IPS DF 19.7 (cell line): Measurements from ENCODE around the gene CACNB2.

ENCODE experiments used
- DNase-seq: peaks from one replicate; pipeline ENCODE4 v3.0.0-alpha.2; 2013; ENCODE audit warnings: low read depth, low spot score

CACNB2 gene

DNA sequence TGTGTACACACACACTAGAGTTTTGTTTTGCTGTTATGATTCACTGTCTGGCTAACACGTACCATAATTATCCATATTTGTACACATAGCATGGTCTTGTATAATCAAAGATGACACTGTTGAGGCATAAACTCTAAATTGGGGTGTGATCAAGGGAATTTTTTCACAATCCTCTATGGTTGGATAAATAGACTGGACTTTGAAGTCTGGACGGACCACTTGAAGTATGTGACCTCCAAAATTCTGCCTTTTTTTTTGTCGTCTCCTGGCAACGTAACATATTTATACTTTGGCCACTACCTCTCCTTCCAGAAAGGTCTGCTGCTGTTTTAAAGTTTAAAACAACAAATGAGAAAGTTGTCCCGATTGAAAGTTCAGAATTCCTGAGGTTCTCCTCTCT lies 193.4 kb downstream of the CACNB2 start:
- DNase-seq = no peak

DNA sequence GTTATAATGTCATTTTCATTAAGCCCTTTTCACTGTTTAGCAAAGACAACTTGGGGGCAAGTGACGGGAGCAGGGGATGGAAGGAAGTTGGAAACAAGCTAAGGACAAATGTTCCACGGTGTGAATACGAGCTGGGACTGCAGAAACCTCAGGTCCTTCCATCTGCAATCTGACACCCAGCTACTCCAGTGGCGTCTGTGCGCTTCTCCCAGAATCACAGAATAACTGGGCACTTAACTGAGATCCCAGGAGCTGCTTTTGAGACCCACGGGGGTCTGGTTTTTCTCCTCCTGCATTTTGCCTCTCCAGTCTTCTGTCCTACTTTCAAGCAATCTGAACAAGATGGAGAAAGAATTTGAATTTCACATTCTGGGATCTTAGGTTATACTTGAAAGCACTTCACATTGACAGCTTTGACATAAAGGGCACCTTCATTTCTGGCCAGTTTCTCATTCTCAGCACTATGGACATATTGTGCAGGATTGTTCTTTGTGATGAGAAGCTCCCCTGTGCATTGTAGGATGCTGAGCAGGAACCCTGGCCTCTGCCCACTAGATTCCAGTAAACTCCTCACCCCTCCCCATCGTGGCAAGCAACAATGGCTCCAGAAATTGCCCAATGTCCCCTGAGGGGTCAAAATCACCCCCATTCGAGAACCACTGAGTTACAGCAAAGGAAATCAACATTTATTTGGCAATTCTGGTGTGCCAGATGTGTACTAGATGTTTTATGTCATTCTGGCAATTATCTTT lies 194.1 kb downstream of the CACNB2 start:
- DNase-seq = no peak

DNA sequence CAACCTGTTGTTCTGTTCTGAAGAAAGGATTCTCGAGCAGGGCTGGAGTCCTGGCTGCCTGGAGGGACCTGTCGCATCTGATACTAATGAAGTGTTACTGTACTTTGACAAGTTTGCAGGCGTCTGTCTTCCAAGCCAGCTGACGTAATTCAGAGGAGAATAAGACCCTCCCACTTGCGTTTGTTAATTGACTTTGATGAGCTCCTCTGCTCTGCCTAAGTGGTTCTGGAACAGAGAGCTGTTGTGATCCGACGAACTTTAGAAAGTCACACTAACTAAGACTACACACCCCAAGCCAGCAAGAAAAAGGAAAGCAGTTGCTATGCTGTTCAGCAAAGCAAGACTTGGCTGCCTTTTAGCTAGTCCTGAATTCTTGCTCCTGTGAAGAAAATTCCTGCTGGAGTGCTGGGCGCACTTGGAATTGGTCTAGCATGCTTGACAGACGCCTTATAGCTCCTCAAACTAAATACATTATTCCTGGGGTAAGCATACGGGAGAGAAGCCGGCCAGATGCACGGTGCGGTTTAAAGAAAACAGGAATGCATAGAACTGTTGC lies 200.3 kb downstream of the CACNB2 start:
- no peak for DNase-seq

DNA sequence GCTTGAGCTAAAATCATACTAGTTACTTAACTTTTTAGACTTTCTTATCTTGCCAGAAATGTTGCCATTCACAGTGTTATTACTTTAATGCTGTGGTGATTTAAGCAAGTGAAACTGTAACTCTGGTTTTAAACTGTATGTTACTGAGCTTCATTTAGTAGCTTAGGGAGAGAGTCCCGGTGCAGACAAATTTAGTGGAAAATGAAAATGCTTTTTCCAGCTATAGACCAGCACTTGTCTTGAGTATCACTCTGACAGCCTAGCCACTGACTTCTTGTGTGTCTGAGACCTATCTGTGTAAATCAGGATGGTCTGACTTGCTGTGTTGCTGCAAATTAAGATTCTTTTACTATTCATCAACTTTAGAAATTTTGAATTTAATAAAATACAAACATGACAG lies 200.8 kb downstream of the CACNB2 start:
- no peak for DNase-seq

DNA sequence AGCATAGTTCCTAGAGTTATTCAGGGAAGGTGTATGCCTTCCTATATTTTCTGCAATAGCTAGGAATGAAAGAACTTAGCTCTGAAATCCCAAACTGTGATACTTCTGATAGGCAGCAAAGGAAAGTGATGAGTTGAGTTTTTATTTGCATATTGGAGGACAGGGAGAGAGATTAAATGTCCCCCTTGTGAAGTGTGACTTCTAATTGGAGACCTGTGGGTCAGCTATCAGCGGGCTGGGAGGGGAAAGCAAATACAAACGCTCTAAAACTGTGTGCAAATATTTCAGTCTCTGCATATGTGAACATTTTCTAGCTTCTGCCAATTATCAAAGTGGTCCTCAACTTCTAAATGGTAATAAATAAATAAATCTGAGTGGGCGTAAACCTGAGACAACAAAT lies 203.3 kb downstream of the CACNB2 start:
- DNase-seq = no peak

DNA sequence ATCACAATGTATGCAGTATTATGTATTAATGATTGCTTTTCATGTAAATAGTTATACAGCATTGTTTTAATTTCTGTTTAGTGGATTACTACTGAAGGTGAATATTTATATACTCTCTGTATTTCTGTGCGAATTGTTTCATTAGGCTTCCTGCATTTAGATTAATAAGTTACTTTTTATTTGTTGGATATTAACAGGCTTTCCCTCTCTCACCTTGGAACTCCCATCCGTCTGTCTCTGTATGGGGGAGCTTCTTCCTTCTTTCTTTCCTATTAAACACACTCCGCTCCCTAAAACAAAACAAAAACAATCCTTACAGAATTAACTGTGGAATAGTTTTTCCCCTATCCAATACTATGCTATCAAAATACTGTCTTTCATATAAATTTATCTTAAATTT lies 205.1 kb downstream of the CACNB2 start:
- no peak for DNase-seq

DNA sequence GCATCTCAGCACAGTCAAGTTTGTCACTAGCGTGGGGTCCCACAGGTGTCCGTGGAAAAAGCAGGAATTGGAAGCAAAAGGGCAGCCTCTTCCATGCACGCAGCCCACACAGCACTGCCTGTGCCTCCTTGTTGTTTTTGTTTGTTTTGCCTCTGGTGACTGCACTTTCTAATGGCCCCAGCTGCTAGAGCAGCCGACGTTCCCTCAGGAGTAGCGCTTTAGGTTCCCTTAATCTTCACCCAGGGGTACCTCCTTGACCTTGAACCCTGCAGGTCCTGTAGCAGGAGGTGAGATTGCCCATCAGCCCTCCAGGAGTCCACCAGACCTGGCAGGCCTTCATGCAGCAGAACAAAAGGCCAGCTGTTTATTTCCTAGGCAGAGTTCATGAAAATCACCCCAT lies 210.1 kb downstream of the CACNB2 start:
- DNase-seq = no peak

DNA sequence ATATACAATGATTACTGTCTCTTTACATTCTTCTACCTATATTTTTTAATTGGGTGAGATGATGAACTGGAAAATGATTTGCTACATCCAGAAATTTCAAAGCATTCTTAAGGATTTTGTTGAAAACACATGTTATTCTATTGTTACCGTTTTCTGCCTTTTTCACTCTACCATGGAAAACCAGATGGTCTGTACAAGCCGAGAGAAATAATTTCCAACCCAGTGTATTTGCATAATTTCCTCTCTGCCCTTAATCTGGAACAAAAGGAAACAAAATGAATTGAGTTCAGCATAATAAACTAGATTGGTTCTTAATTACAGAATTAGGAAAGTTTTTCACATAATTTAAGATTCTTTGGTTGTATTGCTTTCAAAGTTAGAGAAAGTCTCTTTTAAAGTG lies 211.2 kb downstream of the CACNB2 start:
- no peak for DNase-seq

DNA sequence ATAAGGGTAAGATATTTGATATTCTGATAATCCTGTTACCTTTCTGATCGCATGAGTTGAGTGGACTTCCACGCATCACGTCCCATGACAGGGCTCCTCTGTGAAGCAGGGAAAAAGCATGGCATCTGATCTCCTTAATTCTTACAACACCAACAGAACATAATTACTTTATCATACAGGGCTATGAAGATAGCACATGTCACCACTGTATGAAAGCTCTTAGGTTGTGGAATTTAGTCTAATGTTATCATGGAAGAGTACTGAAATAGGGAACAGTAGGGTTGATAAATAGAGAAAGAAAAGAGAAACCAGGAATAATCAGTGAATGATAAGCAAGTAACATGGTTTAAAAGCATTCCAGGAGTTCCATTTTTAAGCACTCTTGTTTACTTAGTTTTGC lies 212.0 kb downstream of the CACNB2 start:
- no peak for DNase-seq

DNA sequence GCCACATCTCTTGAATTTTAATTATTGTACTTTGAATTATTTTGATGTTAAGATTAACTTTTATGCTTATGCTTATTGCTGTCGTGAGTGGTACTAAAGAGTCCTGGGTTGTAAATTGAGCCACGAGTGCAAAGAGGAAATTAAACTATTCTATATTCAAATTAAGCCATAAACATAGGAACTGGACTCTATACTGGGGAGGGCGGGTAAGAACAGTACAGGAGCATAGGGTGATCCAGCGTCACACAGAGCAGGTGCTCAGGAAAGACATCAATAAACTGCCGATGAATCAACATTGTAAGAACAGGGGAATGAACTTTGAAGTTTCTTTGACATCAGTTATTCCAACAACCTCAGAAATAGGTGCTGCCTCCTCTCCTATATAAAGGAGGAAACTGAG lies 219.6 kb downstream of the CACNB2 start:
- DNase-seq = no peak

DNA sequence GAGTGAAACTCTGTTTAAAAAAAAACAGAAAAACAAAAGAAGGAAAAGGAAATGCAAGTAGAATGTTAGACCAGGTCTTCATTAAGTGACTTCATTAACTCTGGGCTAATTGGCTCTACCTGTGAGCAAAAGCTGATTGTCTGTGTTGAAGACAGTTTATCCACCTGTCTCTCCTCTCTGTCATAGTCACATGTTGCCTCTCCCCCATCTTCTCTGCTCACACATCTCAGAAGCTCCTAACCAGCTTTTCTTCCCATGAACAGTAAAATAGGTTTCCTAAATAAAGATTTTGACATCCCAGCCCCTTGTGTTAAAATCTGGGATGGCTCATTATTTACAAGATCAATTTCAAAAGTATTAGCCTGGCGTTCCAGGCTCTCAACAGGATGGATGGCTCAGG lies 222.7 kb downstream of the CACNB2 start:
- DNase-seq = no peak

DNA sequence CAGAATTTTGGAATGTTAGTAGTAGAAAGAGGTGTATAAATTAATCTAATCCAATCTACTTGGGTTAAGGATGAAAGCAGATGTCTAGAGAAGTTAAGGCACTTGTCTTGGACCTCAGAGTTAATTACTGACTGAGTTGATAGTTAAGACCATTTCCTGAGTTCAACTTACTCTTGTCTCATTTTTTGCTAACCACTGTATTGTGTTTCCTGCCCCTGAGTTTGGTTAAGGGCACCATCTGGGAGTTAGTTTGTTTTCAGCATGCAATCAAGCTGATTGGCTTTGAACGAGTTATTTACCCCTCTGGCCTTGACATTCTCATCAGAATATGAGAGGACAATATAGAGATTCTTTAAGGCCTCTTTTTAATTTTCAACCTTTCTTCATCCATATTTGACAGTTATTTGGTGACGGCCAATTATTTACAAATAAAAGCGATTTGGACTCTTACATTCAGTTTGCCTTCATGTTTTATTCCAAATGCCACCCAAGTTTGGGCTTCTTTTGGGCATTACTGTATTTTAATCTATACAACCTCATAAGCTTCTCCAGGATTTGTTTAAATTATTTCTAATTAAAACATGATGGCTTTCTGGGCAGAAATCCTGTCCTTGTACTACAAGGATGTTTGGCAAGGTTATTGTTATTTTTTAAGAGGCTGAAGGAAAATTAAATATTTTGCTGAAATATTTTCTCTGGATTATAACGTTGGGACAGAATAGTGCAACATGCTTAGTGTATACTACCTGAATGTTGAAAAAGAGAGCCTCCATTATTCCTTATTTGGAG lies 225.0 kb downstream of the CACNB2 start:
- DNase-seq = no peak

DNA sequence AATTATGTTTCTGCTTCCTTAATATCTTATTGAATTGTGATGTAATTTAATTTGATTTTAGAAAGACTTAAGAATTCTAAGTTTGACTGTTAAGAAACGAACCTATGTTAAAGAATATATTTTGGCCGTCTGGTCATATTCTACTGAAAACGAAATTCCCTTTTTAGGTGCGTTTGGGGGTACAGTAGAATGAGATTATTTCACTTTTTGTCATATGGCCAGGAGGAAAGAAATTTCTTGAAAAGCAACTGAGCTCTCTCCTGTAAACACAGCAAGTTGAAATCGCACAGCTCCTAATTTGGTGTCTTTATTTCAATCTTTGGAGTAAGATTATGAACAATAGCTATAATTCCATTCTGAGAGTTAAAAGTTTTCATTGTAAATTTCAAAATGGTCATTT lies 227.6 kb downstream of the CACNB2 start:
- no peak for DNase-seq

DNA sequence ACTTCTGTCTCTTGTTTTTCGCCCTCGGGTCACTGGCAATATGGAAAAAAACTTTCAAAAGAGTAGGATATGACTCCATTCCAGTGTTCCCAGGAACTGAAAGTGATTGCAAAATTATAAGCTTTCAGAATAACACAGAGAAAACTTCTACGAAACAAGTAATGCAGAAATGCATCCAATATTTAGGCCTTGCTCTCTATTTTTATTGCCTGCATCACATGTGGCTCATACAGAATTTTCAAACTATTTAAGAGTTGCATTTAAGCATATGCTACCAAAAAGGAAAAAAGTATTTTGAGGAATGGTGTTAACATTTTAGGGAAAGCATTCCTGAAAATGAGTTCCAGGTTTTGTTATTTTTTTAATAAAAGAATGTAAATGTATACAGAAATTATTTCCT lies 228.0 kb downstream of the CACNB2 start:
- no peak for DNase-seq

DNA sequence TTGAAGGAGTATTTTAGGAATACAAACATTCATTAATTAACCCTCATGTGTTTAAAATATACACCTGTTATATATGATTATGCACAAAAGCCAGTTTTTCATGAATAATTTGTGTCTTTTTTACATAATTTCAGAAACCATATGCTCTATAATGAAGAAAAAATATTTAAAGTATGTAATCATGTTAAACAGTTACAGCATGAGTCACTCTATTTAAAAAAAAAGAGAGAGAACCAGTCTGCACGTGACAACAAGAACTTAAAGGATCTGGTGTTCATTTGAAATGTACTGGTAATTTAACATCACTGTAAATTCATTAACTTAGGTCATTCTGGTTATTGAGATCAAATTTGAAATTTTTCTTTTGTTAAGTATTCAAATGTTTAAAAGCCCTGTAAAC lies 228.5 kb downstream of the CACNB2 start:
- DNase-seq = no peak

DNA sequence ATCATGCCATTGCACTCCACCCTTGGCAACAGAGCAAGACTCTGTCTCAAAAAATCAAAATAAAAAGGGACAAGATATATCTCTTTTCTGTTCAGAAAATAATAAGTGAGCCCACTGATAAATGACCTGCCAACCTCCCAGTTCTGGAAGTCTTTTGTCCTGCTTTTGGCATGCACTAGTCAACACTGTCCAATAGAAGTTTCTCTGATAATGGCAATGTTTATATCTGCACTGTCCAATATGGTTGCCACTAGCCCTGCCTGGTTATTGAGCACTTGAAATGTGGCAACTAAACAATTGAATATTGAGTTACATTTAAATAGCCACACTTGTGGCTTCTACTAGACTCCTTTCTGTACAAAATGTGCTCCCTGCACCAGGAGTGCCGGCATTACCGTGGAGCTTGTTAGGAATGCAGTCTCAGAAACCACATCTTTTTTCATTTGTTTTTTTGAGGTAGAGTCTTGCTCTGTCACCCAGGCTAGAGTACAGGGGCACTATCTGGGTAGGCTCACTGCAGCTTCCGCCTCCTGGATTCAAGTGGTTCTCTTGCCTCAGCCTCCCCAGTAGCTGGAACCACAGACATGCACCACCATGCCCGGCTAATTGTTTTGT lies 229.7 kb downstream of the CACNB2 start:
- DNase-seq = no peak

DNA sequence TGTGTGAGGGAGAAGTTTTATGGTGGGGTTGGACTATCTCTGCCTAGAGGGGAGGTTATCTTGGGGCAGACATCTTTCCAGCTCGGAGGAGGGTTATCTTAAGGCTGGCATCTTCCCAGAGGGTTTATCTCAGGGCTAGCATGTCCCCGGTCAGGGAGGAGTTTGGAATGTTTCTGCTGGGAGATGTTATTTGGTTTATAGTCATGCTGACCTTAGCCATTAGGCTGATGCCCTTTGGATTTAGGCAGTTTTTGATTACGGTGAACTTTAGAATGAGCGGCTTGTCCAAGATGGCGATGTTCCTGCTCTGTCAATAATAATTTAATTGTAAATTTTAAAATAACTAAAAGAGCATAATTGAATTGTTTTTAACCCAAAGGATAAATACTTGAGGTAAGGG lies 236.4 kb downstream of the CACNB2 start:
- no peak for DNase-seq

DNA sequence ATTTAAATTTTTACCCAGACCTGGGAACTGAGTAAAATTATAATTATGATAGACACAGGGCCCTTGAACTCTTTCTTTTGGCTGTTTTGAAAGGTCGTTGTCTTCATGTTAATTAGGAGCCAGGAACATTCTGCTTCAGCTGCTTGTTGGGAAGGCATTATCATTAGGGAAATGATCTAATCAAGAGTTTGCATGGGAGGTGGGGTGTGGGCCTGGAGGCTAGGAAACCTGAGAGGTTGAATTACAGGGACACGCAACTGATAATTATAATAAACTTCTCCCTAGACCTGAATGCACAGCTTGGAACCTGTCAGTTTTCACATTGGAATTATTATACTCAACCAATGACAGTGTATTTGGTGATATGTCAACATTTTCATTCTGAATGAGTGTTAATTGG lies 237.7 kb downstream of the CACNB2 start:
- DNase-seq = no peak

DNA sequence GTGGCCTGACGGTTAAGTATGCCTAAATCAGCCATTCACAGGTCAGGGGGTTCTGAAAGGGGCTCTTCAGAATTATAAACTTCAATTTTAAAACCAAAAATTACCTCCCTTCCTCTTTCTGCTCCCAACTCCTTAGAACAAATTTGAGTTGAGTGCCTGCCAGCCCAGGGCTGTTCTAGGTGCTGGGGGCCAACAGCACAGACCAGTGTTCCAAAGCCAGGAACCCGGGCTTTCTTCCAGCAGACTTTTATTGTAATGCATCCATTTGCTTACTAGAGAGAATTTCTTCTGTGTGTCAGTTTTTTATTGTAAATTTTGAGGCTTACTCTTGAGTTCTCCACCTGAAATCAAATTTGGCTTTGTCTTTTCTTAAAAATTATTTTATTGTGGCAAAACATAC lies 238.5 kb downstream of the CACNB2 start:
- DNase-seq = no peak

DNA sequence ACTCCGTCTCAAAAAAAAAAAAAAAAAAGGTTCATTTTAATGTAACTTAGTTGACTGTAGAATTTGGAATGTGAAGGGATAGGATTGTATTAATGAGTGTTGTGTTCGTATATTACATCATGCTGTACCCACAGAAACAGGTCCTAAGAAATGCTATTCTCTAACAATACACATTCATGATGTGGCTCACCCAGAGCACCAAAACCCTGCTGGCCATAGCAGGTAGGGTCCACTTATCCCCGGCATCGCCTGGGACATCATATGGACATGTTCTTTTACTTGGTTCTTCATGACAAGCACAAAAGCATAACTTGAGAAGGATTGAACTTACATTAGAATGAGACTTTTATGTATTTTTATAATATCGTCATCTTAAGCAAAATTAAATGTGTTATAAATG lies 241.5 kb downstream of the CACNB2 start:
- no peak for DNase-seq

DNA sequence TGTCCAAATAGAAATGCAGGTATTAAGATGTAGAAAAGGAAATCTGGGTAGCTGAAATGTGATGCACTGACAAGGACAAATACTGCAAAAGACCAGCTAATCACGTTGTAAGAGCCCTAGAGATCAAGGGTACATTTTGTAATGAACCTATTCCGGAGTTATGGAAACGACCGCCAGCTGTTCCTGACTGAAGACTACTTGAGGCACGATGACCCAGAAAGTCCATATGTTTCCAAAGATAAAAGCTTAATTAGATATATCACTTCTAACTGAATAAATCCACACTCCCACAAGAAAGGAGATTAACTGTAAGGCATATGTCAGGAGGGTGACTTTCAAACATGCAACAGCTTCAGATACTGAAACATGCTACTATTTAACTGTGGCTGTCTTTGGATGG lies 257.7 kb downstream of the CACNB2 start:
- no peak for DNase-seq

DNA sequence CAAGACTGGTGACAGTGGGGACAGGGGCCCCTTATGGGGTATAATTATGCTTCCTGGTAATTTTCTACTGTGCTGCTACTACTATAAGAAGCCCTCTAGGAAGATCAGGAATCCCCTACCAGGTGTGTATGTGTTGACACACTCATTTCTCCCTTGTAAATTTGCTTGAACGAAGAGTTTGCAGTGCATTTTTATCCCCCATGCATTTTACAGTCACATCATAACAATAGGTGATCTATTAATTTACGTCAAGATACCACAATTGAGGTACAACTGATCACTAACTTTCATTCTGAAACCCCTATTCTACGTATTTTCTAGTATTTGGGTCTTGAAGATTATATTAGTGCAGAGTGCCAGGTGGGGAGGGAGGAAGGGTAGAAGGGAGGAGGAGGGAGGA lies 258.9 kb downstream of the CACNB2 start:
- DNase-seq = no peak
